HG03520 (cell line): ENCODE data around the gene NDFIP2.

Experiments used
- ATAC-seq: cut with Tn5 transposase; IDR thresholded peaks from one replicate; pipeline ENCODE4 v1.9.1; 2021; ENCODE audit warnings: mild to moderate bottlenecking, moderate library complexity; ENCODE audit not compliant: unreplicated experiment

Gene NDFIP2

DNA sequence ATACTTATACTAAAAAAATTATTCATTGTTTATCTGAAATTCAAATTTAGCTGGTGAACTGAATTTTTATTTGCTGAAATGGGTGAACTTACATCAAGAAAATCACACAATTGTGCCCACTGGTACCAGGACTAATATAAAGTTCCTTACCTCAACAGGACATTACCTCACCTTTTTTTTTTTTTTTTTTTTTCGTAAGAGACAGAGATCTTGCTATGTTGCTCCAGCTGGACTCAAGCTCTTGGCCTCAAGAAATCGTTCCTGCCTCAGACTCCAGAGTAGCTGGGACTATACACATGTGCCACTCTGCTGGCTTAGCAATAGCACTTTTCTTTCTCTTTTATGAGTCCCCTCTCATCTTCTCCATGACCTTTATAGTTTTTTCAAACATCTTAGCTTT is 22.5 kb upstream of the NDFIP2 start:
- ATAC-seq, result no peak

GRCh38 chr13:79459906-79460305 is 21.0 kb upstream of the NDFIP2 start:
- no peak for ATAC-seq

GRCh38 chr13:79462895-79463294 is 18.1 kb upstream of the NDFIP2 start:
- no peak for ATAC-seq

- no peak for ATAC-seq
Measured at GRCh38 chr13:79463604-79464003, 17.4 kb upstream of the NDFIP2 start.

GRCh38 chr13:79466872-79467271 is 14.1 kb upstream of the NDFIP2 start:
- ATAC-seq, result no peak

- no peak for ATAC-seq
Measured at GRCh38 chr13:79468402-79468801, 12.6 kb upstream of the NDFIP2 start.

- ATAC-seq, result peak; percentile 48
Measured at GRCh38 chr13:79468819-79469218, 12.1 kb upstream of the NDFIP2 start.

DNA sequence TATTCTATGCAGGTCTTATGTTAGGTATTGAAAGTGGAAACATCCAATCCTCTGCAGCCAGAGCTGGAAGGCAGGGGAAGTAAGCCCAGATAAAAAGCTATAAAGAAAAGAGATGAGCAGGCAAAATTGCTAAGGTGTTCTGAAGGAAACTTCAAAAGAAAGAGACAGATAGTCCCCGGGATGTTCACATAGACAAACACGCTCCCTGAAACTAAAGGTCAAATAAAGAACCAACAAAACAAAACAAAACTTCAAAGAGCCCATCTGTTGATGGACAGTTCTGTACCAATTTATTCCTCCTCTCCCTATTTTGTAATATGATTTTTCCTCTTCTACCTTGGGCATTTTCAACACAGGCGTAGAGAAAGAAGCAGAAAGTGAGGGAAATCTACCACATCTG is 11.3 kb upstream of the NDFIP2 start:
- ATAC-seq, result no peak

- ATAC-seq, result no peak
Measured at GRCh38 chr13:79470666-79471065, 10.3 kb upstream of the NDFIP2 start.

DNA sequence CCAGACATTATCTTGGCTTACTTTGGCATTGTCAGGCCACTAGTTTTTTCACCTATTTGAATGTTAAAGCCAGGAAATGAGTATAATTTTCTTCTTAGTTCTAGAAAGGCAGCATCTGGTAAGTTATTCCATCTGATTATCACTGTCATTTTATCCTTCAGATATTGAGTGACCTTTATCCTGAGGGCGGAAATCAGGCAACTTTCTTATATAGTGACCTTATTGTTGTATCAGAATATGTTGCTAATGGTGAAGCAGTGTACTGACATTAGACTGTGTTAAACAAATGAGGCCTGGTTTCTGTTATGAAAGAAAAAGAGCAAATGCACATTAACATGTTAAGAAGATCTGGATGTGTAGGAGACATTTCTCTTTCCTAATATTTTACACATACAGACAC is 5.4 kb upstream of the NDFIP2 start:
- no peak for ATAC-seq

- ATAC-seq, result no peak
Measured at GRCh38 chr13:79477968-79478367, 3.0 kb upstream of the NDFIP2 start.

GRCh38 chr13:79479882-79480281 is 1.1 kb upstream of the NDFIP2 start:
- no peak for ATAC-seq

GRCh38 chr13:79481685-79482052 is 714 bp downstream of the NDFIP2 start:
- peak; percentile 24 for ATAC-seq

DNA sequence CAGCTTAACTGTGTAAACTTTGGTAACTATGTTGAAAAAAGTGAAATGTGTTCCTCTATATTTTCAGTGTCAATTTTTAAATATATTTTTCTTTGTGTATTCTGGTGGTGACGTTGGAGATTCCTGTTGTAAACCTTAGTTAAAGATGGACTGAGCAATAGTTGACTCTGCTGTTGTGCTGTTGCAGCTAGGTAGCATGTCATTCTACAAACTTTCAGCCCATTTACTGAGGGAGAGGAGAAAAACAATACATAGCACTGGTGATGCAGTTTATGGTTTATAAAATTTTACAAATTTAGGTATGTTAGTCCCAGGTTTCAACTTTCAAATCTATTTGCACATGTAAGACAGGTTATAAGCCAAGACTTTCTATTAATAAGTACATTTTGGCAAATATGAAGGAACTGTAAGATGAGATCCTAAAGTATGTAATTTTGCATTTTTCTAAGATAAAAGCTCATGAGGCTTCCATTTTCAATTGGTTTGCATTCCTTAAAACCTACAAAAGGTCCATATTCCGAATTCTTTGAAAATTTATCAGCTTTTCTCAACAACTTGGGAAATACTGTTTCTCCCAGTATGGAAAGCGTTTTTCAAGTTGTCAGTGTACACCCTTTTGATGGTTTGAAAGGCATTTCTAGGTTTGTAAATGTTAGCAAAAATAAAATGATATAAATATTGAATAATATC is 1.5 kb downstream of the NDFIP2 start:
- ATAC-seq, result no peak

DNA sequence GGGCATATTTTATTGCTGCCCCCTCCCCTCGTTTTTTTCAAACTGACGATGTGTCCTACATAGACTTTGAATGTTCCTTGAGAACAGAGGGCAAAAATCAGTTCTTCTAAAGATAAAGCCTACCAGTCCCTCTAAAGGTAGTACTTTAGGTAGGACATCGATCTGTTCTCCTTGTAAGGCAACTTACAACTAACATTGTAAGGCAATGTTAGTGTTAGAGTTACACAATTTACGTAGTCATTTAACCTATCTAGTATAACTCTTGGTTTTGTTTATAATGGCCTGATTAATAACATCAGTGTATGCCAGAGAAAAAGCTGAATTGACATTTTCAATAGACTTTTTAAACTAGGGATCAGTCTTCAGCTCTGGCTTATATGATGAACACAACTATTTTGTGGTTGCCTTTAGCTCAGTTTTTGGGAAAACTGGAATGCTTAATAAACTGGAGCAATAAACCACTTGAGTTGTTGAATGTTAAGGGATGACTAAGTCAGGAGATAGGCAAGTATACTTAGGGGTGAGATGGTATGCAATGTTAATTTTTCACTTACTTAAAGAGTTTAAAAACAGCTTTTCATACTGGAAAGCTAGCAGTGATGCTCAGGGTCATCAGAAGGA is 2.2 kb downstream of the NDFIP2 start:
- ATAC-seq, result no peak

DNA sequence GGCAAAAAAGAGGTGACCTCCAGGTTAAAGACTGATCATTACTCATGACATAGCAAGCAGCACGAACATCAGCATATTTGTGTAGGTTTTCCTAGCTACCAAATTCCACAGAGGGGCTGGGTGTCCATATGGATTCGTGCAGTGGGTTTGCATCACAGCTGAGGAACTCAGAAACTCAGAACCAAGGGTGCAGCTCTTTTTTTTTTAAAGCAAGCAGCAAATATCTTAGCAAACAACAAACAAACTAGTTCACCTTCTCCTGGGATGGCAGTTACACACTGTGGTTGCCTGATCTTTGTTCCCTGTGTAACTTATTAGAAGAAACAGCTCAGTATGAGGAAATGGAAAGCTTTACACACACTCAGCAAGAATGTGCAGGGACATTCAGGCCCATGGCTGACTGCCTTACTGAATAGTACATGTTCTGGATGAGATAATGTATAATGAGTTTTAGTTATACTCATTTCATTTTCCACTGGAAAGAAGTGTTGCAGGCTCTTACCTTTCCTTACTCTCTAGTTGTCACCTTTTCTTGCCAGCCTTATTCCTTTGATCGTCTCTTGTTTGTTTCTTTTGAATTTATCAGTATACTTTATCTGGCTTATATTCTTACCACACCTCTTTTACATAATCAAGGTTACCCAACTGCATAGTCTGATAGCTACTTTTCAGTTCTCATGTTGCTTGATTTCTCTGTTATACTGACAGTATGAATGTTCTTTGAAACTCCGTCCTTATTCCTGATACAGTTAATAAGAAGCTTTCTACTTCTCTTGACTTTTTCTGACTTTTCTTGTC is 4.3 kb downstream of the NDFIP2 start:
- no peak for ATAC-seq

DNA sequence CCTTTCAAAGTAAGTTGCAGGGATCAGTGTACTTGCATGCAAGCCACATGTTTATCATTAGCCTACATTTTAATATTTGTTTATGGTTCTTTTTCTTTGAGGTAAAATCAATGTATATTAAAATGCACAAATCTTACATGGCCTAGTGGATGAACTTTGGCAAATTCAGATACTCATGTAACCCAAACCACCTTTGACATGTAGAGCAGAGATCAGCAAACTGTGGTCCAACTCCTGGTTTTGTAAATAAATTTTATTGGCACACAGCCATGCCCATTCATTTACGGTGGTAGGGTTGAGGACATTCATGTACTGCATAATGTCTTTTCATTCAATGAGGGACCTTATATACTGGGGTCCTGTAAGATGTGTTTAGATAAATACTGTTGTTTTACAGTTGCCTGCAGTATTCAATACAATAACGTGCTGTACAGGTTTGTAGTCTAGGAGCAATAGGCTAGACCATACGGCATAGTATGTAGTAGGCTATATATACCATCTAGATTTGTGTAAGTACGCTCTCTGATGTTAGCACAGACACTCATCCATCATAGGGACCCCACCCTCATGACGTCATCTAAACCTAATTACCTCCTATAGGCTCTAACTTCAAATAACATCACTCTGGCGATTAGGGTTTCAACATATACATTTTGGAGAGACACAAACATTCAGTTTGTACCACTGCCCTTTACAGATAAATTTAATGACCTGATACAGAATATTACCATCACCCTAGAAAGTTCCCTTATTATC is 5.7 kb downstream of the NDFIP2 start:
- no peak for ATAC-seq

DNA sequence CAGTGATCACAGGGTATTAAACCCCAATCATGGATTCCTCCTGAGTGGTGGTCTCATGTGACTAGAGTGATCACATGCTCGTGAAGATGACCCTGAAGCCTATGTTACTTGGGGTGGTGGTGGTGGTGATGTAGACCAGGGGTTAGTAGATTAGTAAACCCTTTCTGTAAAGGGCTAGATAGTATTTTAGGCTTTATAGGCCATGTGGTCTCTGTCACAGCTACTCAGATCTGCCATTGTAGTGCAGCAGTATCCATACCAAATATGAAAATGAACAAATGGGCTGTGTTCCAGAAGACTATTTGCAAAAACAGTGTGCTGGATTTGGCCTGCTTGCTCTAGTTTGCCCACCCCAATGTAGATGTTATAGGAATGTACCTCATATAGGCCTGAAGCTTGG is 9.4 kb downstream of the NDFIP2 start:
- no peak for ATAC-seq

DNA sequence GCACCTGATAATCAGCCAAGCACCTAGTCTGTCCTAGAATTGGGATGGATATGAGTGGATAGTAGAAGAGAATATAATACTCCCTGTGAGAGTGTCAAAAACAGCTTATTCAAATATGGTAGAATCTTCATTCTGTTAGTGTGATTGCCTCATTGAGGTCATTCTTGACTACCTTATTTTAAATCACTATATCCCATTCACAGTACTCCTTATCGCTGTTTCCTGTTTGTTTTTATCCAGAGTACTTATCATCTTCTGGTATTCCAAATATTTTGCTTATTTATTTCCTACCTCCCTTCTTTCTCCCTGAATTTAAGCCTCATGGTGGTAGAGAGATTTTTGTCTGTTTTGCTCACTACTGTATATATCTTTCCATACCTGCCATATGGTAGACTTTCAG is 9.9 kb downstream of the NDFIP2 start:
- no peak for ATAC-seq

DNA sequence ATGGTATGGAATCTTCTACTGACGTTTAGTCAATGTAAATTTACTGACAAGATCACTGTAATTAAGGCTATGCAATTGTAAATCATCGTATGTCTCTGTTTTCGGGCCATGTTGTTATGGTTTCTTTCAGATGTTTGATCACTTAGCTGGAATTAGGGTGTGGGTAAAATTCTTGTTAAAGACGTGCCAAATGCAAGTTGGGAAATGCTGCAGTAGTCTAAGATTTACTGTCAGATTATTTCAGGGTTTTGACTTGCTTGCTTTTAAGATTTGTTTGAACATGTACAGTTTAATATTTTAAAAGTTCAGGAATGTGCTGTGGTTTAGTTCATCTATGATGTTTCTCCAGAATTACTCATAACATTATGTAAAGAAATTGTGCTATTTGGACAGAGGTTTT is 10.8 kb downstream of the NDFIP2 start:
- ATAC-seq, result no peak

- ATAC-seq, result no peak
Measured at GRCh38 chr13:79492313-79492798, 11.4 kb downstream of the NDFIP2 start.
